B cell (primary cell): ENCODE data around the gene SIM1.

Source experiments
- EZH2 ChIP-seq: IDR thresholded peaks from 2 replicates; pipeline ENCODE4 v1.6.1; 2012; ENCODE audit warnings: borderline replicate concordance, low read depth, mild to moderate bottlenecking, moderate library complexity, low read length; ENCODE audit not compliant: insufficient read depth, poor library complexity, severe bottlenecking
- TF ChIP-seq, protein P1 (sequence below): fragments of 200-600 bp; IDR thresholded peaks from one replicate; pipeline ENCODE4 v1.8.0; 2022; ENCODE audit warnings: antibody characterized with exemption, mild to moderate bottlenecking

DNA sequence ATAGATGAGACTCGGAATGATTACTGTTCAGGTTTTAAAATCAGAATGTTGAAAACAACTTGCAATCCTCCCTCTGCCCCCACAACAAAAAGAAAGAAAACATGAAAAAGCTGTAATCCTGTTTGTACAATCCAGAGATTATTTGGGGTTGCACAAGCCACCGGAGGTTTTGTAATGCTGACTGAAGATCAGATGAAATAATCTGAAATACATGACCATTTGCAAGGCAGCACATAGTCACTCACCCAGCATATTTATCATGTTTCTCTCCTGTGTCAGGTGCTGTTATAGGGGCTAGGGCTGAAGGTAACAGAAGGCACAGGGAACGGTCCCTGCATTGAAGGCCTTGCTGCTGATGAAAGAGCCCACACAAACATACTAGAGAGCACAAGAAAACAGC is 85.3 kb downstream of the SIM1 start:
- TF ChIP-seq, protein P1, sequence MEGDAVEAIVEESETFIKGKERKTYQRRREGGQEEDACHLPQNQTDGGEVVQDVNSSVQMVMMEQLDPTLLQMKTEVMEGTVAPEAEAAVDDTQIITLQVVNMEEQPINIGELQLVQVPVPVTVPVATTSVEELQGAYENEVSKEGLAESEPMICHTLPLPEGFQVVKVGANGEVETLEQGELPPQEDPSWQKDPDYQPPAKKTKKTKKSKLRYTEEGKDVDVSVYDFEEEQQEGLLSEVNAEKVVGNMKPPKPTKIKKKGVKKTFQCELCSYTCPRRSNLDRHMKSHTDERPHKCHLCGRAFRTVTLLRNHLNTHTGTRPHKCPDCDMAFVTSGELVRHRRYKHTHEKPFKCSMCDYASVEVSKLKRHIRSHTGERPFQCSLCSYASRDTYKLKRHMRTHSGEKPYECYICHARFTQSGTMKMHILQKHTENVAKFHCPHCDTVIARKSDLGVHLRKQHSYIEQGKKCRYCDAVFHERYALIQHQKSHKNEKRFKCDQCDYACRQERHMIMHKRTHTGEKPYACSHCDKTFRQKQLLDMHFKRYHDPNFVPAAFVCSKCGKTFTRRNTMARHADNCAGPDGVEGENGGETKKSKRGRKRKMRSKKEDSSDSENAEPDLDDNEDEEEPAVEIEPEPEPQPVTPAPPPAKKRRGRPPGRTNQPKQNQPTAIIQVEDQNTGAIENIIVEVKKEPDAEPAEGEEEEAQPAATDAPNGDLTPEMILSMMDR, result no peak
- TF ChIP-seq EZH2, result no peak
